Neuron (in vitro differentiated cells): Measurements from ENCODE around the gene GFOD2.

ENCODE experiments used
- H2AFZ ChIP-seq: one replicate; pipeline ENCODE4 v1.6.1; 2013; ENCODE audit warnings: low read depth, mild to moderate bottlenecking, inconsistent platforms, low read length, moderate library complexity
- H3K27me3 ChIP-seq: one replicate; pipeline ENCODE4 v1.6.1; 2013; ENCODE audit warnings: low read length; ENCODE audit not compliant: insufficient read depth
- H3K36me3 ChIP-seq: one replicate; pipeline ENCODE4 v1.6.1; 2013; ENCODE audit warnings: low read length; ENCODE audit not compliant: insufficient read depth
- H3K4me1 ChIP-seq: one replicate; pipeline ENCODE4 v1.6.1; 2013; ENCODE audit warnings: low read length; ENCODE audit not compliant: insufficient read depth
- H3K4me3 ChIP-seq: 2 replicates; pipeline ENCODE4 v1.5.1; 2013; ENCODE audit warnings: mild to moderate bottlenecking, low read length, moderate library complexity
- H3K9me3 ChIP-seq: one replicate; pipeline ENCODE4 v1.6.1; 2013; ENCODE audit warnings: low read length

The GFOD2 gene

GRCh38 chr16:67669499-67670101, 49.5 kb downstream of the GFOD2 start:
- Histone ChIP-seq H3K36me3 (no peaks in the 10 kb centered on the region), H3K9me3 (no peaks in the 10 kb centered on the region), H3K27me3 (no peaks in the 10 kb centered on the region), H3K4me3 (no peak overlapping the region), H2AFZ (no peak overlapping the region), H3K4me1 (peaks cover 17% of the 10 kb centered on the region)

- Histone ChIP-seq H3K36me3 (peaks cover 6% of the 10 kb centered on the region), H3K27me3 (no peaks in the 10 kb centered on the region), H3K4me3 (no peak overlapping the region), H3K9me3 (no peaks in the 10 kb centered on the region), H2AFZ (no peak overlapping the region), H3K4me1 (peaks cover 17% of the 10 kb centered on the region)
These were observed 50.5 kb downstream of the GFOD2 start for GRCh38 chr16:67668495-67669157.

GRCh38 chr16:67667817-67668494, 51.2 kb downstream of the GFOD2 start:
- H3K9me3 ChIP-seq: no peaks in the 10 kb centered on the region
- H3K27me3 ChIP-seq: no peaks in the 10 kb centered on the region
- H3K4me1 ChIP-seq: peaks cover 17% of the 10 kb centered on the region
- H3K36me3 ChIP-seq: peaks cover 13% of the 10 kb centered on the region
- no peak overlapping the region for H2AFZ ChIP-seq
- H3K4me3 ChIP-seq: no peak overlapping the region

GRCh38 chr16:67667453-67667816, 51.7 kb downstream of the GFOD2 start:
- Histone ChIP-seq H2AFZ (no peak overlapping the region), H3K36me3 (peaks cover 18% of the 10 kb centered on the region), H3K27me3 (no peaks in the 10 kb centered on the region), H3K4me1 (peaks cover 17% of the 10 kb centered on the region), H3K4me3 (no peak overlapping the region), H3K9me3 (no peaks in the 10 kb centered on the region)

GRCh38 chr16:67666559-67667452, 52.3 kb downstream of the GFOD2 start, which contains the start of the genes C16orf86 and ENKD1:
TSS of gene C16orf86 (plus strand) at chr16:67666814. CDS start at chr16:67666971, 157 bp downstream.
TSS of gene ENKD1 (minus strand) at chr16:67666750. CDS start at chr16:67666442, 308 bp downstream.
- Histone ChIP-seq H2AFZ (peak within 1 kb of the TSS; percentile 27), H3K27me3 (no peaks in the 10 kb centered on the region)

GRCh38 chr16:67666032-67666551, 53.0 kb downstream of the GFOD2 start:
- Histone ChIP-seq H3K27me3 (no peaks in the 10 kb centered on the region), H3K9me3 (no peaks in the 10 kb centered on the region), H3K4me1 (peaks cover 26% of the 10 kb centered on the region), H3K36me3 (peaks cover 22% of the 10 kb centered on the region), H2AFZ (peak overlapping the region; percentile 27), H3K4me3 (peak overlapping the region; percentile 56)

More at GRCh38 chr16:67666559-67667452, 52.3 kb downstream of the GFOD2 start, which contains the start of the genes C16orf86 and ENKD1:
- peaks cover 22% of the 10 kb centered on the region for H3K36me3 ChIP-seq
- H3K4me3 ChIP-seq: peak within 1 kb of the TSS; percentile 56
- H3K9me3 ChIP-seq: no peaks in the 10 kb centered on the region
- H3K4me1 ChIP-seq: peaks cover 19% of the 10 kb centered on the region

GRCh38 chr16:67665598-67665997, 53.5 kb downstream of the GFOD2 start:
- peaks cover 26% of the 10 kb centered on the region for H3K4me1 ChIP-seq
- peaks cover 22% of the 10 kb centered on the region for H3K36me3 ChIP-seq
- H3K27me3 ChIP-seq: no peaks in the 10 kb centered on the region
- H3K4me3 ChIP-seq: peak overlapping the region; percentile 56
- no peak overlapping the region for H2AFZ ChIP-seq
- H3K9me3 ChIP-seq: no peaks in the 10 kb centered on the region

GRCh38 chr16:67664871-67665270, 54.2 kb downstream of the GFOD2 start:
- no peak overlapping the region for H3K4me3 ChIP-seq
- no peak overlapping the region for H2AFZ ChIP-seq
- peaks cover 22% of the 10 kb centered on the region for H3K36me3 ChIP-seq

GRCh38 chr16:67664258-67664657, 54.9 kb downstream of the GFOD2 start:
- peaks cover 22% of the 10 kb centered on the region for H3K36me3 ChIP-seq
- no peaks in the 10 kb centered on the region for H3K9me3 ChIP-seq
- H3K4me1 ChIP-seq: peaks cover 30% of the 10 kb centered on the region
- H3K4me3 ChIP-seq: no peak overlapping the region
- no peaks in the 10 kb centered on the region for H3K27me3 ChIP-seq
- no peak overlapping the region for H2AFZ ChIP-seq

More at GRCh38 chr16:67664871-67665270, 54.2 kb downstream of the GFOD2 start:
- Histone ChIP-seq H3K9me3 (no peaks in the 10 kb centered on the region), H3K4me1 (peaks cover 26% of the 10 kb centered on the region), H3K27me3 (no peaks in the 10 kb centered on the region)

GRCh38 chr16:67663877-67664222, 55.3 kb downstream of the GFOD2 start:
- Histone ChIP-seq H3K4me3 (no peak overlapping the region), H3K36me3 (peaks cover 22% of the 10 kb centered on the region), H3K9me3 (no peaks in the 10 kb centered on the region), H2AFZ (no peak overlapping the region), H3K4me1 (peaks cover 34% of the 10 kb centered on the region), H3K27me3 (no peaks in the 10 kb centered on the region)

GRCh38 chr16:67663151-67663876, 55.8 kb downstream of the GFOD2 start:
- Histone ChIP-seq H3K9me3 (no peaks in the 10 kb centered on the region), H3K36me3 (peaks cover 24% of the 10 kb centered on the region), H3K27me3 (no peaks in the 10 kb centered on the region)

GRCh38 chr16:67662653-67663010, 56.5 kb downstream of the GFOD2 start:
- H3K27me3 ChIP-seq: no peaks in the 10 kb centered on the region

More at GRCh38 chr16:67663151-67663876, 55.8 kb downstream of the GFOD2 start:
- Histone ChIP-seq H3K4me3 (no peak overlapping the region), H2AFZ (no peak overlapping the region), H3K4me1 (peaks cover 35% of the 10 kb centered on the region)

More at GRCh38 chr16:67662653-67663010, 56.5 kb downstream of the GFOD2 start:
- Histone ChIP-seq H3K36me3 (peaks cover 26% of the 10 kb centered on the region), H2AFZ (no peak overlapping the region), H3K9me3 (no peaks in the 10 kb centered on the region), H3K4me3 (no peak overlapping the region), H3K4me1 (peaks cover 32% of the 10 kb centered on the region)
